ENCODE results near the gene TLL2.

DNA sequence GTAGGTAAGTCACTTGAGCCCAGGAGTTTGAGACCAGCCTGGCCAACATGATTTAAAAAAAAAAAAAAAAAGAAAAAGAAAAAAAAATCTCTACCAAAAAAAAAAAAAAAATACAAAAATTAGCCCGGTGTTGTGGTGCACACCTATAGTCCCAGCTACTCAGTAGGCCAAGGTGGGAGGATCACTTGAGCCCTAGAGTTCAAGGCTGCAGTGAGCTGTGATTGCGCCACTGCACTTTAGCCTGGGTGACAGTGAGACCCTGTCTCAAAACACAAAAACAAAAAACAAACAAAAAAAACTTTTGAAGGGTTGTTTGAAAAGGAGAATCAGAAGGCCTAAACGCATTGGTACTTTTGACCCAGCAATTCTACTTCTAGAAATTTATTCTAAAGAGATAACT is 13.7 kb downstream of the TLL2 start:
- TF ChIP-seq, protein P1, sequence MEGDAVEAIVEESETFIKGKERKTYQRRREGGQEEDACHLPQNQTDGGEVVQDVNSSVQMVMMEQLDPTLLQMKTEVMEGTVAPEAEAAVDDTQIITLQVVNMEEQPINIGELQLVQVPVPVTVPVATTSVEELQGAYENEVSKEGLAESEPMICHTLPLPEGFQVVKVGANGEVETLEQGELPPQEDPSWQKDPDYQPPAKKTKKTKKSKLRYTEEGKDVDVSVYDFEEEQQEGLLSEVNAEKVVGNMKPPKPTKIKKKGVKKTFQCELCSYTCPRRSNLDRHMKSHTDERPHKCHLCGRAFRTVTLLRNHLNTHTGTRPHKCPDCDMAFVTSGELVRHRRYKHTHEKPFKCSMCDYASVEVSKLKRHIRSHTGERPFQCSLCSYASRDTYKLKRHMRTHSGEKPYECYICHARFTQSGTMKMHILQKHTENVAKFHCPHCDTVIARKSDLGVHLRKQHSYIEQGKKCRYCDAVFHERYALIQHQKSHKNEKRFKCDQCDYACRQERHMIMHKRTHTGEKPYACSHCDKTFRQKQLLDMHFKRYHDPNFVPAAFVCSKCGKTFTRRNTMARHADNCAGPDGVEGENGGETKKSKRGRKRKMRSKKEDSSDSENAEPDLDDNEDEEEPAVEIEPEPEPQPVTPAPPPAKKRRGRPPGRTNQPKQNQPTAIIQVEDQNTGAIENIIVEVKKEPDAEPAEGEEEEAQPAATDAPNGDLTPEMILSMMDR (IDR thresholded peaks at IDR 0.05) = no peak
- TF ChIP-seq POLR2A (IDR thresholded peaks at IDR 0.05) = no peak

Measured in adrenal gland (tissue), 5 donors.